ENCODE measurements around the gene EP300.
"Not testable (repeated sequence)": the region's sequence is repeated elsewhere in the genome, so short reads cannot be mapped to it uniquely, and the experiment has no call there.

EP300 gene

DNA sequence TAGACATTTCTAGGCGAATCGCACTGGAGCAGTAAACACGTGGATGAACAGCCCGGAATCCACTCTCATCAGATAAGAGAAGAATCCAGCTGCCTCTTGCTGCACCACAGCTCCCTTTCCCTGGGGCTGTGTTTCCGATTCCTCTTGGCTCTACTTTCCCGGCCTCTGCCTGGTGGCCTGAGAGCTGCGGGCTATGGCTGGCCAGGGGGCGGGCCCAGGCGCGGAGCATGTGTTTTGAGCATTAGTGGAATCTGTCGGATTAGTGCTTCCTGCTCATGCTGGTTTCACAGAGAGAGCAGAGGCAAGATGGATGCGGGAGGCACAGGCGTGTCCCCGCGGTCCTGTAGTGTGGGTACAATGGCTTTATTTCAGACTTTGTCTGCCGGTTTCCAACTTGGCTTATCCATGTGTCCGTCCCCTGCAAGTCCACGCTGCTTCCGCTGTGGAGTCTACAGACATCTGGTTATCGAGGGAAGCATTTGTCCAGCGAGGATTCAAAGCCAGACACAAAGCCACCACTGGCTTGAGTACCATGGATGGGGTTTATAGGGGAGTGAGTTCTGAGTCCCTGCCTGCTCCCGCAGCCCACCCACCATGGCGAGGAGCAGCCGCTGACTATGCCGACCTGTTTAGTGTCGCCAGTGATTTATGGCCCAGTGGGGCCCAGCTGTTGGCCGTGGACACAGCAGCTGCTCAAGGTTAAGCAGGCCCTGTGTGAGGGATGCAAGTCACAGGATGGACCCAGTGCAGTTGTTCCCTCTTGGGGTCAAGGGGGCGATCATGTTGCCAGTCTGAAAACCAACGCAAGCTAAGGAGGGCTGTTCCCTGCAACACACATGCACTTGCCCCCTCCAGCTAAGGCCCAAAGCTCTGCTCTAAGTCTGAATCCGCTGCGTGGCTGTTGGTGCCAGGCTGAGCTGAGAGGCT lies 43.3 kb upstream of the EP300 start:
- H3K79me2 ChIP-seq (ENCODE audit: control insufficient read depth, low read length): no peaks in the 10 kb centered on the region
- no peaks in the 10 kb centered on the region for H4K20me1 ChIP-seq (ENCODE audit: control insufficient read depth, insufficient read depth, low read depth, low read length)
- H3K9me3 ChIP-seq (ENCODE audit: control insufficient read depth, insufficient read depth, low read length): no peaks in the 10 kb centered on the region
- no peaks in the 10 kb centered on the region for H3K36me3 ChIP-seq (ENCODE audit: control insufficient read depth, low read length)
- H3K4me2 ChIP-seq (ENCODE audit: low read length): no peak overlapping the region
- H3K4me3 ChIP-seq (ENCODE audit: low read length): no peak overlapping the region
- H3K27me3 ChIP-seq (ENCODE audit: control insufficient read depth, low read length): 0 out of 2 replicates have a peak, but pooled peaks cover 3% of the 10 kb centered on the region
- H3K9me2 ChIP-seq (replicated peaks; ENCODE audit: control insufficient read depth, low read length): no peaks in the 10 kb centered on the region
- no peak overlapping the region for H3K27ac ChIP-seq (ENCODE audit: low read depth, low read length)
- TF ChIP-seq, protein P1, sequence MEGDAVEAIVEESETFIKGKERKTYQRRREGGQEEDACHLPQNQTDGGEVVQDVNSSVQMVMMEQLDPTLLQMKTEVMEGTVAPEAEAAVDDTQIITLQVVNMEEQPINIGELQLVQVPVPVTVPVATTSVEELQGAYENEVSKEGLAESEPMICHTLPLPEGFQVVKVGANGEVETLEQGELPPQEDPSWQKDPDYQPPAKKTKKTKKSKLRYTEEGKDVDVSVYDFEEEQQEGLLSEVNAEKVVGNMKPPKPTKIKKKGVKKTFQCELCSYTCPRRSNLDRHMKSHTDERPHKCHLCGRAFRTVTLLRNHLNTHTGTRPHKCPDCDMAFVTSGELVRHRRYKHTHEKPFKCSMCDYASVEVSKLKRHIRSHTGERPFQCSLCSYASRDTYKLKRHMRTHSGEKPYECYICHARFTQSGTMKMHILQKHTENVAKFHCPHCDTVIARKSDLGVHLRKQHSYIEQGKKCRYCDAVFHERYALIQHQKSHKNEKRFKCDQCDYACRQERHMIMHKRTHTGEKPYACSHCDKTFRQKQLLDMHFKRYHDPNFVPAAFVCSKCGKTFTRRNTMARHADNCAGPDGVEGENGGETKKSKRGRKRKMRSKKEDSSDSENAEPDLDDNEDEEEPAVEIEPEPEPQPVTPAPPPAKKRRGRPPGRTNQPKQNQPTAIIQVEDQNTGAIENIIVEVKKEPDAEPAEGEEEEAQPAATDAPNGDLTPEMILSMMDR (IDR thresholded peaks at IDR 0.05; ENCODE audit: low read depth, low read length, poor library complexity, severe bottlenecking): no peak
- no peaks in the 10 kb centered on the region for H3F3A ChIP-seq (ENCODE audit: control insufficient read depth, insufficient read depth)
- no peaks in the 10 kb centered on the region for H3K4me1 ChIP-seq (ENCODE audit: control insufficient read depth, low read length)

DNA sequence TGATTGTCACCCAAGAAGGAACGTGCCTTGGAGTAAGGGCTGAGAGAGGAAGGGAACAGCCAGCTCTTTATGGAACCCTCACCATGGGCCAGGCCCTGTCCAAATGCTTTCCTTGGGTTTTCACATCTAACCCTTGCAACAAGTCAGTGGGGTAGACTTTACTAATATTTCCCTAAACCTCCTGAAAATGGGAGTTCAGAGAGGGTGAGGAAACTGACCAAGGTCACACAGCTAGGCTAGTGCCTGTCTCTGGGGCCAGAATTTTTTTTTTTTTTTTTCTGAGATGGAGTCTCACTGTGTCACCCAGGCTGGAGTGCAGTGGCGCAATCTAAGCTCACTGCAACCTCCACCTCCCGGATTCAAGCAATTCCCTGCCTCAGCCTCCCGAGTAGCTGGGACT lies 42.6 kb upstream of the EP300 start:
- not testable (repeated sequence) for H3K27ac ChIP-seq (ENCODE audit: low read depth, low read length); H4K20me1 ChIP-seq (ENCODE audit: control insufficient read depth, insufficient read depth, low read depth, low read length); H3K4me3 ChIP-seq (ENCODE audit: low read length); H3K4me2 ChIP-seq (ENCODE audit: low read length); H3K79me2 ChIP-seq (ENCODE audit: control insufficient read depth, low read length); H3K36me3 ChIP-seq (ENCODE audit: control insufficient read depth, low read length); H3F3A ChIP-seq (ENCODE audit: control insufficient read depth, insufficient read depth); H3K9me2 ChIP-seq (replicated peaks; ENCODE audit: control insufficient read depth, low read length); H3K9me3 ChIP-seq (ENCODE audit: control insufficient read depth, insufficient read depth, low read length); H3K27me3 ChIP-seq (ENCODE audit: control insufficient read depth, low read length); H3K4me1 ChIP-seq (ENCODE audit: control insufficient read depth, low read length)

DNA sequence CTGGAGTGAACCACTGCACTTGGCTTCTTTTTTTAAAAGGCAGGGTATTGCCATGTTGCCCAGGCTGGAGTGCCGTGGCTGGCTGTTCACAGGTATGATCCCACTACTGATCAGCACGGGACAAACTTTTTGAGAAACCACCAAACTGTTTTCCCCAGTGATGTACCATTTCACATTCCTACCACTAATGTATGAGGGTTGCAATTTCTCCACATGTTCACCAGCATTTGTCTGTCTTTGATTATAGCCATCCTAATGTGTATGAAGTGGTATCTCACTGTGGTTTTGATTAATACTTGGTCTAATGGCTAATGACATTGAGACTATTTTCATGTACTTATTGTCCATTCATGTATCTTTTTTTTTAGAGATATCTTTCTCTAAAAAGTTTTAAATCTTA lies 41.5 kb upstream of the EP300 start:
- Histone ChIP-seq H3K4me1 (ENCODE audit: control insufficient read depth, low read length) (no peaks in the 10 kb centered on the region), H3F3A (ENCODE audit: control insufficient read depth, insufficient read depth) (no peaks in the 10 kb centered on the region), H3K4me2 (ENCODE audit: low read length) (no peak overlapping the region), H3K36me3 (ENCODE audit: control insufficient read depth, low read length) (no peaks in the 10 kb centered on the region), H3K9me2 (replicated peaks; ENCODE audit: control insufficient read depth, low read length) (no peaks in the 10 kb centered on the region), H3K9me3 (ENCODE audit: control insufficient read depth, insufficient read depth, low read length) (no peaks in the 10 kb centered on the region), H3K27ac (ENCODE audit: low read depth, low read length) (no peak overlapping the region), H3K27me3 (ENCODE audit: control insufficient read depth, low read length) (no peaks in the 10 kb centered on the region), H3K4me3 (ENCODE audit: low read length) (no peak overlapping the region), H4K20me1 (ENCODE audit: control insufficient read depth, insufficient read depth, low read depth, low read length) (no peaks in the 10 kb centered on the region), H3K79me2 (ENCODE audit: control insufficient read depth, low read length) (no peaks in the 10 kb centered on the region)
- TF ChIP-seq, protein P1 (IDR thresholded peaks at IDR 0.05; ENCODE audit: low read depth, low read length, poor library complexity, severe bottlenecking): no peak

DNA sequence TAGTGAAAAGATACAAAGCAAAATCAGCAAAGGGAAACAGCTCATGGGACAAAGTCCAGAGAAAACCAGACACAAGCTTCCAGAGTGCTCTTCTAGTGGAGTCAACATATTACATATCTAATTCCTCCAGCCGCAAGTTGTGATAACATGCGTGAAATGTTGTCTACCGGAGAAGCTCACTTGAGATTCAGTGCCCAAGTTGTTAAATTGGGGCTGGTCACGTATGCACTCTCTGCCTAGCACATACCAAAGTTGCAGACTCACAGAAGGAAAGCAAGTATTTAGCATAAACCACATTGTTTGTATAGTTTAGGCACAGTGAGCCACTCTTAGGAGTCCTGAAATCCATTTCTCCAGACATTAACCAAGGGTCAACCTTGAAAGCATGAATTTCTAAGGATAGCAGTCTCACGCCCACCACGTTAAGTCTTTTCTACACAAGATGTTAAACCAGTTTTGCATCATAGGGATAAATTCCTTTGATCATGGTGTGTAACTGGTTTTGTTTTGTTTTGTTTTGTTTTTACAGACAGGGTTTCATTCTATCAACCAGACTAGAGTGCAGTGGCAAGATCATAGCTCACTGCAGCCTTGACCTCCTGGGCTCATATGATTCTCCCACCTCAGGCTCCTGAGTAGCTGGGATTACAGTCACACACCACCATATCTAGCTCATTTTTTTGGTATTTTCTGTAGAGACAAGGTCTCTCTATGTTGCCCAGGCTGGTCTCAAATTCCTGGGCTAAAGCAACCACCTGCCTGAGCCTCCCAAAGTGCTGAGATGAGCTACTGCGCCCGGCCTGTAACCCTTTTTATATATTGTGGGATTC lies 39.5 kb upstream of the EP300 start:
- Histone ChIP-seq H3K4me3 (ENCODE audit: low read length) (no peak overlapping the region), H3K27ac (ENCODE audit: low read depth, low read length) (no peak overlapping the region)

More for the DNA sequence above, 39.5 kb upstream of the EP300 start:
- no peaks in the 10 kb centered on the region for H3K4me1 ChIP-seq (ENCODE audit: control insufficient read depth, low read length)
- H3K9me3 ChIP-seq (ENCODE audit: control insufficient read depth, insufficient read depth, low read length): no peaks in the 10 kb centered on the region
- H3K79me2 ChIP-seq (ENCODE audit: control insufficient read depth, low read length): no peaks in the 10 kb centered on the region
- no peak overlapping the region for H3K4me2 ChIP-seq (ENCODE audit: low read length)
- TF ChIP-seq EZH2phosphoT487 (IDR thresholded peaks at IDR 0.05; ENCODE audit: borderline replicate concordance, low read length): no peak
- TF ChIP-seq, protein P1 (IDR thresholded peaks at IDR 0.05; ENCODE audit: low read depth, low read length, poor library complexity, severe bottlenecking): no peak
- H4K20me1 ChIP-seq (ENCODE audit: control insufficient read depth, insufficient read depth, low read depth, low read length): no peaks in the 10 kb centered on the region
- no peaks in the 10 kb centered on the region for H3K27me3 ChIP-seq (ENCODE audit: control insufficient read depth, low read length)
- H3F3A ChIP-seq (ENCODE audit: control insufficient read depth, insufficient read depth): no peaks in the 10 kb centered on the region
- H3K9me2 ChIP-seq (replicated peaks; ENCODE audit: control insufficient read depth, low read length): no peaks in the 10 kb centered on the region
- H3K36me3 ChIP-seq (ENCODE audit: control insufficient read depth, low read length): no peaks in the 10 kb centered on the region
